GM23338 (cell line): ENCODE measurements around the gene GPR52. TPM values are rescaled to one million over a fixed set of nuclear protein-coding genes. Genes with fewer than 3 reads are reported as not detected.
A peak's percentile ranks its signal among the peaks of the same experiment; 100 is the strongest.
"Not testable (repeated sequence)": the region's sequence is repeated elsewhere in the genome, so short reads cannot be mapped to it uniquely, and the experiment has no call there.

Source experiments
- ATAC-seq: fragments of 200-7000 bp; cut with Tn5 transposase; 3 replicates; pipeline ENCODE4 v1.9.1; 2020
- DNase-seq: peaks from one replicate; pipeline ENCODE4 v3.0.0-alpha.2; 2015; ENCODE audit warnings: low spot score
- H2AFZ ChIP-seq: fragments of 200-600 bp; sonication (generic); 2 replicates; pipeline ENCODE4 v1.8.0; 2016; ENCODE audit warnings: antibody characterized with exemption, mild to moderate bottlenecking, moderate library complexity
- H3F3A ChIP-seq: fragments of 200-600 bp; sonication (generic); replicated peaks from 2 replicates; pipeline ENCODE4 v1.8.0; 2017; ENCODE audit warnings: antibody characterized with exemption, mixed run types, low read depth
- H3K27ac ChIP-seq: fragments of 200-600 bp; sonication (generic); 2 replicates; pipeline ENCODE4 v1.6.1; 2016; ENCODE audit warnings: low read depth
- H3K27me3 ChIP-seq: fragments of 200-600 bp; sonication (generic); 2 replicates; pipeline ENCODE4 v1.8.0; 2016; ENCODE audit warnings: mild to moderate bottlenecking, mixed run types, moderate library complexity; ENCODE audit not compliant: insufficient read depth
- H3K36me3 ChIP-seq: fragments of 200-600 bp; sonication (generic); 2 replicates; pipeline ENCODE4 v1.8.0; 2016; ENCODE audit warnings: mild to moderate bottlenecking; ENCODE audit not compliant: insufficient read depth
- H3K4me1 ChIP-seq: fragments of 200-600 bp; sonication (generic); 2 replicates; pipeline ENCODE4 v1.8.0; 2016; ENCODE audit warnings: mild to moderate bottlenecking, moderate library complexity; ENCODE audit not compliant: insufficient read depth
- H3K4me2 ChIP-seq: fragments of 200-600 bp; sonication (generic); 2 replicates; pipeline ENCODE4 v1.7.1; 2017; ENCODE audit warnings: mixed run types
- H3K4me3 ChIP-seq: fragments of 200-600 bp; sonication (generic); 2 replicates; pipeline ENCODE4 v1.6.1; 2016; ENCODE audit warnings: mixed run types
- H3K79me2 ChIP-seq: fragments of 200-600 bp; sonication (generic); replicated peaks from 2 replicates; pipeline ENCODE4 v1.8.0; 2017; ENCODE audit warnings: mild to moderate bottlenecking; ENCODE audit not compliant: insufficient read depth
- H3K9me2 ChIP-seq: fragments of 200-600 bp; sonication (generic); 2 replicates; pipeline ENCODE4 v1.8.0; 2017; ENCODE audit not compliant: insufficient read depth
- H4K20me1 ChIP-seq: fragments of 200-600 bp; sonication (generic); replicated peaks from 2 replicates; pipeline ENCODE4 v1.8.0; 2017; ENCODE audit warnings: mild to moderate bottlenecking; ENCODE audit not compliant: insufficient read depth
- H3K27ac Mint-ChIP-seq: 2 replicates; pipeline ENCODE4 v1.8.0; 2020; ENCODE audit warnings: inconsistent platforms, mild to moderate bottlenecking, moderate library complexity, mixed read lengths
- H3K27me3 Mint-ChIP-seq: 3 replicates; pipeline ENCODE4 v1.8.0; 2022; ENCODE audit warnings: low read depth, mild to moderate bottlenecking, moderate library complexity, mixed read lengths, inconsistent platforms; ENCODE audit not compliant: insufficient read depth, poor library complexity
- H3K36me3 Mint-ChIP-seq: 3 replicates; pipeline ENCODE4 v1.8.0; 2021; ENCODE audit warnings: low read depth, mild to moderate bottlenecking, inconsistent platforms, moderate library complexity, mixed read lengths
- H3K4me1 Mint-ChIP-seq: 3 replicates; pipeline ENCODE4 v1.8.0; 2020; ENCODE audit warnings: mild to moderate bottlenecking, inconsistent platforms, mixed read lengths
- H3K4me3 Mint-ChIP-seq: 3 replicates; pipeline ENCODE4 v1.8.0; 2021; ENCODE audit warnings: moderate library complexity, mild to moderate bottlenecking, inconsistent platforms, mixed read lengths
- H3K9me3 Mint-ChIP-seq: 3 replicates; pipeline ENCODE4 v1.8.0; 2020; ENCODE audit warnings: moderate library complexity, mild to moderate bottlenecking, inconsistent platforms, mixed read lengths
- CREB1 ChIP-seq: fragments of 250-450 bp; sonication (Bioruptor Pico); IDR thresholded peaks from 2 replicates; pipeline ENCODE4 v1.5.0; 2020; ENCODE audit warnings: low read depth, mild to moderate bottlenecking, moderate library complexity
- ETS1 ChIP-seq: IDR thresholded peaks from 2 replicates; pipeline ENCODE4 v1.6.1; 2016; ENCODE audit warnings: antibody characterized with exemption
- EZH2 ChIP-seq: fragments of 200-600 bp; sonication (generic); IDR thresholded peaks from one replicate; pipeline ENCODE4 v1.8.0; 2017; ENCODE audit warnings: antibody characterized with exemption, mild to moderate bottlenecking, low read depth; ENCODE audit not compliant: unreplicated experiment
- EZH2phosphoT487 ChIP-seq: fragments of 200-600 bp; sonication (generic); IDR thresholded peaks from one replicate; pipeline ENCODE4 v1.8.1; 2018; ENCODE audit warnings: antibody characterized with exemption; ENCODE audit not compliant: unreplicated experiment
- JUNB ChIP-seq: IDR thresholded peaks from one replicate; pipeline ENCODE4 v1.6.1; 2016; ENCODE audit warnings: antibody characterized with exemption; ENCODE audit not compliant: unreplicated experiment
- NANOG ChIP-seq: IDR thresholded peaks from 2 replicates; pipeline ENCODE4 v1.6.1; 2016; ENCODE audit warnings: antibody characterized with exemption, borderline replicate concordance
- POLR2AphosphoS5 ChIP-seq: IDR thresholded peaks from 2 replicates; pipeline ENCODE4 v1.6.1; 2016; ENCODE audit warnings: antibody characterized with exemption, low read depth
- STAT1 ChIP-seq: IDR thresholded peaks from one replicate; pipeline ENCODE4 v1.6.1; 2016; ENCODE audit warnings: antibody characterized with exemption; ENCODE audit not compliant: unreplicated experiment
- ZNF114 ChIP-seq: fragments of 250-450 bp; sonication (Bioruptor Pico); IDR thresholded peaks from 2 replicates; pipeline ENCODE4 v1.5.0; 2020; ENCODE audit warnings: mild to moderate bottlenecking, moderate library complexity
- polyA plus RNA-seq: library from polyadenylated mRNA; unstranded; fragments of >200 nt; fragmentation: Nextera tagmentation; extraction: Ambion mirVana; gene quantifications from 2 replicates; pipeline ENCODE4 v1.2.1, GENCODE V29; 2016
- total RNA-seq: library from RNA; depleted of rRNA; stranded (reverse); fragments of >200 nt; shearing (Covaris generic); gene quantifications from 2 replicates; pipeline ENCODE4 v1.2.3, GENCODE V29; 2014
- TF ChIP-seq, protein P1 (sequence below): fragments of 250-450 bp; sonication (Bioruptor Pico); IDR thresholded peaks from 2 replicates; pipeline ENCODE4 v1.5.0; 2020; ENCODE audit warnings: mild to moderate bottlenecking, moderate library complexity
- TF ChIP-seq, protein P2 (sequence below): IDR thresholded peaks from one replicate; pipeline ENCODE4 v1.6.1; 2018; ENCODE audit warnings: antibody characterized with exemption; ENCODE audit not compliant: unreplicated experiment

GPR52 gene
- total and polyA plus RNA-seq, 2 experiments from 2014 or later, result 1.6 TPM; not detected in 1

DNA sequence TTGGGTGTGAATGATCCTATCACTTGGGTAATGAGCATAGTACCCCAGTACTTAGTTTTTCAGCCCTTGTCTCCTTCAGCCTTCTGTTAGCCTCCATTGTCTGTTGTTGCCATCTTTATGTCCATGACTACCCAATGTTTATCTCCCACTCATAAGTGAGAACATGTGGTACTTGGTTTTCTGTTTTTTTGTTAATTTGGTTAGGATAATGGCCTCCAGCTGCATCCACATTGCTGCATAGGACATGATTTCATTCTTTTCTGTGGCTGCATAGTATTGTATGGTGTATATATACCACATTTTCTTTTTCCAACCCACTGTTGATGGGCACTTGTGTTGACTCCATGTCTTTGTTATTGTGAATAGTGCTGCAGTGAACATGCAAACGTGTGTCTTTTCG, 39.6 kb upstream of the GPR52 start:
- Histone ChIP-seq H3K27me3 (no peaks in the 10 kb centered on the region), H3K9me2 (no peaks in the 10 kb centered on the region), H3K4me2 (no peak overlapping the region), H4K20me1 (no peaks in the 10 kb centered on the region), H3K27ac (no peak overlapping the region), H2AFZ (no peak overlapping the region), H3K4me3 (no peak overlapping the region), H3K4me1 (no peaks in the 10 kb centered on the region), H3K79me2 (no peaks in the 10 kb centered on the region), H3K36me3 (no peaks in the 10 kb centered on the region), H3F3A (no peaks in the 10 kb centered on the region)
- no peak overlapping the region for H3K27ac Mint-ChIP-seq
- H3K9me3 Mint-ChIP-seq, result no peaks in the 10 kb centered on the region
- DNase-seq (no peak), ATAC-seq (no peak)
- no peaks in the 10 kb centered on the region for H3K36me3 Mint-ChIP-seq
- H3K4me1 Mint-ChIP-seq, result no peaks in the 10 kb centered on the region
- H3K4me3 Mint-ChIP-seq, result no peak overlapping the region
- no peaks in the 10 kb centered on the region for H3K27me3 Mint-ChIP-seq
- TF ChIP-seq CREB1 (CRISPR knock-in tag), result no peak
- no peak for TF ChIP-seq ETS1
- TF ChIP-seq EZH2, result no peak
- no peak for TF ChIP-seq JUNB
- TF ChIP-seq, protein P1, sequence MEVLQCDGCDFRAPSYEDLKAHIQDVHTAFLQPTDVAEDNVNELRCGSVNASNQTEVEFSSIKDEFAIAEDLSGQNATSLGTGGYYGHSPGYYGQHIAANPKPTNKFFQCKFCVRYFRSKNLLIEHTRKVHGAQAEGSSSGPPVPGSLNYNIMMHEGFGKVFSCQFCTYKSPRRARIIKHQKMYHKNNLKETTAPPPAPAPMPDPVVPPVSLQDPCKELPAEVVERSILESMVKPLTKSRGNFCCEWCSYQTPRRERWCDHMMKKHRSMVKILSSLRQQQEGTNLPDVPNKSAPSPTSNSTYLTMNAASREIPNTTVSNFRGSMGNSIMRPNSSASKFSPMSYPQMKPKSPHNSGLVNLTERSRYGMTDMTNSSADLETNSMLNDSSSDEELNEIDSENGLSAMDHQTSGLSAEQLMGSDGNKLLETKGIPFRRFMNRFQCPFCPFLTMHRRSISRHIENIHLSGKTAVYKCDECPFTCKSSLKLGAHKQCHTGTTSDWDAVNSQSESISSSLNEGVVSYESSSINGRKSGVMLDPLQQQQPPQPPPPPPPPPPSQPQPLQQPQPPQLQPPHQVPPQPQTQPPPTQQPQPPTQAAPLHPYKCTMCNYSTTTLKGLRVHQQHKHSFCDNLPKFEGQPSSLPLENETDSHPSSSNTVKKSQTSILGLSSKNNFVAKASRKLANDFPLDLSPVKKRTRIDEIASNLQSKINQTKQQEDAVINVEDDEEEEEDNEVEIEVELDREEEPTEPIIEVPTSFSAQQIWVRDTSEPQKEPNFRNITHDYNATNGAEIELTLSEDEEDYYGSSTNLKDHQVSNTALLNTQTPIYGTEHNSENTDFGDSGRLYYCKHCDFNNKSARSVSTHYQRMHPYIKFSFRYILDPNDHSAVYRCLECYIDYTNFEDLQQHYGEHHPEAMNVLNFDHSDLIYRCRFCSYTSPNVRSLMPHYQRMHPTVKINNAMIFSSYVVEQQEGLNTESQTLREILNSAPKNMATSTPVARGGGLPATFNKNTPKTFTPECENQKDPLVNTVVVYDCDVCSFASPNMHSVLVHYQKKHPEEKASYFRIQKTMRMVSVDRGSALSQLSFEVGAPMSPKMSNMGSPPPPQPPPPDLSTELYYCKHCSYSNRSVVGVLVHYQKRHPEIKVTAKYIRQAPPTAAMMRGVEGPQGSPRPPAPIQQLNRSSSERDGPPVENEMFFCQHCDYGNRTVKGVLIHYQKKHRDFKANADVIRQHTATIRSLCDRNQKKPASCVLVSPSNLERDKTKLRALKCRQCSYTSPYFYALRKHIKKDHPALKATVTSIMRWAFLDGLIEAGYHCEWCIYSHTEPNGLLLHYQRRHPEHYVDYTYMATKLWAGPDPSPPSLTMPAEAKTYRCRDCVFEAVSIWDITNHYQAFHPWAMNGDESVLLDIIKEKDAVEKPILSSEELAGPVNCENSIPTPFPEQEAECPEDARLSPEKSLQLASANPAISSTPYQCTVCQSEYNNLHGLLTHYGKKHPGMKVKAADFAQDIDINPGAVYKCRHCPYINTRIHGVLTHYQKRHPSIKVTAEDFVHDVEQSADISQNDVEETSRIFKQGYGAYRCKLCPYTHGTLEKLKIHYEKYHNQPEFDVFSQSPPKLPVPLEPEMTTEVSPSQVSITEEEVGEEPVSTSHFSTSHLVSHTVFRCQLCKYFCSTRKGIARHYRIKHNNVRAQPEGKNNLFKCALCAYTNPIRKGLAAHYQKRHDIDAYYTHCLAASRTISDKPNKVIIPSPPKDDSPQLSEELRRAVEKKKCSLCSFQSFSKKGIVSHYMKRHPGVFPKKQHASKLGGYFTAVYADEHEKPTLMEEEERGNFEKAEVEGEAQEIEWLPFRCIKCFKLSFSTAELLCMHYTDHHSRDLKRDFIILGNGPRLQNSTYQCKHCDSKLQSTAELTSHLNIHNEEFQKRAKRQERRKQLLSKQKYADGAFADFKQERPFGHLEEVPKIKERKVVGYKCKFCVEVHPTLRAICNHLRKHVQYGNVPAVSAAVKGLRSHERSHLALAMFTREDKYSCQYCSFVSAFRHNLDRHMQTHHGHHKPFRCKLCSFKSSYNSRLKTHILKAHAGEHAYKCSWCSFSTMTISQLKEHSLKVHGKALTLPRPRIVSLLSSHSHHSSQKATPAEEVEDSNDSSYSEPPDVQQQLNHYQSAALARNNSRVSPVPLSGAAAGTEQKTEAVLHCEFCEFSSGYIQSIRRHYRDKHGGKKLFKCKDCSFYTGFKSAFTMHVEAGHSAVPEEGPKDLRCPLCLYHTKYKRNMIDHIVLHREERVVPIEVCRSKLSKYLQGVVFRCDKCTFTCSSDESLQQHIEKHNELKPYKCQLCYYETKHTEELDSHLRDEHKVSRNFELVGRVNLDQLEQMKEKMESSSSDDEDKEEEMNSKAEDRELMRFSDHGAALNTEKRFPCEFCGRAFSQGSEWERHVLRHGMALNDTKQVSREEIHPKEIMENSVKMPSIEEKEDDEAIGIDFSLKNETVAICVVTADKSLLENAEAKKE (CRISPR knock-in tag), result no peak
- no peak for TF ChIP-seq POLR2AphosphoS5
- no peak for TF ChIP-seq ZNF114 (CRISPR knock-in tag)
- no peak for TF ChIP-seq EZH2phosphoT487
- TF ChIP-seq, protein P2, sequence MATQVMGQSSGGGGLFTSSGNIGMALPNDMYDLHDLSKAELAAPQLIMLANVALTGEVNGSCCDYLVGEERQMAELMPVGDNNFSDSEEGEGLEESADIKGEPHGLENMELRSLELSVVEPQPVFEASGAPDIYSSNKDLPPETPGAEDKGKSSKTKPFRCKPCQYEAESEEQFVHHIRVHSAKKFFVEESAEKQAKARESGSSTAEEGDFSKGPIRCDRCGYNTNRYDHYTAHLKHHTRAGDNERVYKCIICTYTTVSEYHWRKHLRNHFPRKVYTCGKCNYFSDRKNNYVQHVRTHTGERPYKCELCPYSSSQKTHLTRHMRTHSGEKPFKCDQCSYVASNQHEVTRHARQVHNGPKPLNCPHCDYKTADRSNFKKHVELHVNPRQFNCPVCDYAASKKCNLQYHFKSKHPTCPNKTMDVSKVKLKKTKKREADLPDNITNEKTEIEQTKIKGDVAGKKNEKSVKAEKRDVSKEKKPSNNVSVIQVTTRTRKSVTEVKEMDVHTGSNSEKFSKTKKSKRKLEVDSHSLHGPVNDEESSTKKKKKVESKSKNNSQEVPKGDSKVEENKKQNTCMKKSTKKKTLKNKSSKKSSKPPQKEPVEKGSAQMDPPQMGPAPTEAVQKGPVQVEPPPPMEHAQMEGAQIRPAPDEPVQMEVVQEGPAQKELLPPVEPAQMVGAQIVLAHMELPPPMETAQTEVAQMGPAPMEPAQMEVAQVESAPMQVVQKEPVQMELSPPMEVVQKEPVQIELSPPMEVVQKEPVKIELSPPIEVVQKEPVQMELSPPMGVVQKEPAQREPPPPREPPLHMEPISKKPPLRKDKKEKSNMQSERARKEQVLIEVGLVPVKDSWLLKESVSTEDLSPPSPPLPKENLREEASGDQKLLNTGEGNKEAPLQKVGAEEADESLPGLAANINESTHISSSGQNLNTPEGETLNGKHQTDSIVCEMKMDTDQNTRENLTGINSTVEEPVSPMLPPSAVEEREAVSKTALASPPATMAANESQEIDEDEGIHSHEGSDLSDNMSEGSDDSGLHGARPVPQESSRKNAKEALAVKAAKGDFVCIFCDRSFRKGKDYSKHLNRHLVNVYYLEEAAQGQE, result no peak
- no peak for TF ChIP-seq NANOG
- TF ChIP-seq STAT1, result no peak

DNA sequence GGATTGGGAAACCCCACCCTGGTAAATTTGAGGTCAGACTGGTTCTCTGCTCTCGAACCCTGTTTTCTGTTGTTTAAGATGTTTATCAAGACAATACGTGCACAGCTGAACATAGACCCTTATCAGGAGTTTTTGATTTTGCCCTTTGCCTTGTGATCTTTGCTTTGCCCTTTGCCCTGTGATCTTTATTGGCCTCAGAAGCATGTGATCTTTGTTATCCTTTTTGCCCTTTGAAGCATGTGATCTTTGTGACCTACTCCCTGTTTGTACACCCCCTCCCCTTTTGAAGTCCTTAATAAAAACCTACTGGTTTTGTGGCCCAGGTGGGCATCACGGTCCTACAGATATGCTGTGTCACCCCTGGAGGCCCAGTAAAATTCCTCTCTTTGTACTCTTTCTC, 38.0 kb upstream of the GPR52 start:
- not testable (repeated sequence) for DNase-seq, H3K36me3 ChIP-seq, ATAC-seq, H3K9me3 Mint-ChIP-seq, H3F3A ChIP-seq, H3K27me3 Mint-ChIP-seq, H3K4me1 ChIP-seq, H3K27ac ChIP-seq, H3K9me2 ChIP-seq, H3K27me3 ChIP-seq, H2AFZ ChIP-seq, H3K36me3 Mint-ChIP-seq, H3K4me1 Mint-ChIP-seq, H4K20me1 ChIP-seq, H3K4me3 ChIP-seq, H3K79me2 ChIP-seq, H3K4me2 ChIP-seq, H3K4me3 Mint-ChIP-seq
- H3K27ac Mint-ChIP-seq, result peak overlapping the region; percentile 75
